ENCODE measurements around the gene OR2T3.
"Not testable (repeated sequence)": the region's sequence is repeated elsewhere in the genome, so short reads cannot be mapped to it uniquely, and the experiment has no call there.

DNA sequence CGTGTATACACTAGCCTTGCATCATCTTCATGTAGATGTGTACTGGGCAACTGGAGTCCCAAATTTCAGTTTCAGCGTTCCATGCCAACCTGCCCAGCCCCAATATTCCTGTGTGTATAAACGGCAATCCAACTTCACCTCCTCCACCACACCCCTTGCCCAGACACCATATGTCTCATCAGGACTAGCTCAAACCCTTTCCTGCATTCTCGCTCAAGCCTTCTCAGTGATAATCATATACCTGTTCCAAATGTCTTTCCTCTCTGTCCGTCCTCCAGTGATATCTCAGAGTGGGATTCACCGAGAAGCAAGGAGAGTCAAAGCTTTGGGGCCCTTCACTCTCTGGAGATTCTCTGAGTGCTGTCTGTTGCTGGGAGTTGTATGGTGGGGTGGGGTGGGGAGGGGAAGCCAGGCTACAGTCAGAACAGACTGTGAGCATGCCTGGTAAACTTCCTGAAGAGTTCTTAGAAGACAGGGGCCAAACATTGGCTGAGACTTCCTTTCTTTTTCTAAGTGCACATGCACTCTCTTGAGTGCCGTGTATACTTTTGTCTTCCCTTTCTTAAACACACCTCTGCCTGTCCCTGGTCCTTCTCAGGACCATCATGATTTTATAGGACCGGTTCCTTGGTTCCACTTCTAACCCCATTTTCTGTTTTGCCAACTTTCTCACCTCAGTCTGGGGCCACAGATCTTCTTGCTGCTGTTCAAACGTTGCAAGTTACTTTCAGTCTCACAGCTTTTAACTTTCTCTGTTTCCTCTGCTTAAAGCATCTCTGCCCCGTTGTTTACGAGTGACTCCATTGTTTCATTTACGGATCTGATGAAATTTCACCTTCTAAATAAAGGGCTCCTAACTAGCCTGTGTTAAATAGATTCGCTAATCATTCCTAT, 8.8 kb downstream of the OR2T3 start:
- TF ChIP-seq, protein P1, sequence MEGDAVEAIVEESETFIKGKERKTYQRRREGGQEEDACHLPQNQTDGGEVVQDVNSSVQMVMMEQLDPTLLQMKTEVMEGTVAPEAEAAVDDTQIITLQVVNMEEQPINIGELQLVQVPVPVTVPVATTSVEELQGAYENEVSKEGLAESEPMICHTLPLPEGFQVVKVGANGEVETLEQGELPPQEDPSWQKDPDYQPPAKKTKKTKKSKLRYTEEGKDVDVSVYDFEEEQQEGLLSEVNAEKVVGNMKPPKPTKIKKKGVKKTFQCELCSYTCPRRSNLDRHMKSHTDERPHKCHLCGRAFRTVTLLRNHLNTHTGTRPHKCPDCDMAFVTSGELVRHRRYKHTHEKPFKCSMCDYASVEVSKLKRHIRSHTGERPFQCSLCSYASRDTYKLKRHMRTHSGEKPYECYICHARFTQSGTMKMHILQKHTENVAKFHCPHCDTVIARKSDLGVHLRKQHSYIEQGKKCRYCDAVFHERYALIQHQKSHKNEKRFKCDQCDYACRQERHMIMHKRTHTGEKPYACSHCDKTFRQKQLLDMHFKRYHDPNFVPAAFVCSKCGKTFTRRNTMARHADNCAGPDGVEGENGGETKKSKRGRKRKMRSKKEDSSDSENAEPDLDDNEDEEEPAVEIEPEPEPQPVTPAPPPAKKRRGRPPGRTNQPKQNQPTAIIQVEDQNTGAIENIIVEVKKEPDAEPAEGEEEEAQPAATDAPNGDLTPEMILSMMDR (IDR thresholded peaks at IDR 0.05; ENCODE audit: poor library complexity): not testable (repeated sequence)
- not testable (repeated sequence) for TF ChIP-seq EZH2 (IDR thresholded peaks at IDR 0.05; ENCODE audit: borderline replicate concordance); EZH2phosphoT487 (IDR thresholded peaks at IDR 0.05; ENCODE audit: low read depth, severe bottlenecking, unreplicated experiment)
